ENCODE measurements around the gene PRRC2C.
"Not testable (repeated sequence)": the region's sequence is repeated elsewhere in the genome, so short reads cannot be mapped to it uniquely, and the experiment has no call there.

Gene PRRC2C

GRCh38 chr1:171501305-171502024 is 16.1 kb downstream of the PRRC2C start:
- DNase-seq = no peak

- no peak for DNase-seq
These were observed 21.4 kb downstream of the PRRC2C start for GRCh38 chr1:171506525-171507304.

- DNase-seq = no peak
These were observed 22.1 kb downstream of the PRRC2C start for GRCh38 chr1:171507435-171507834.

- no peak for DNase-seq
These were observed 23.9 kb downstream of the PRRC2C start for GRCh38 chr1:171509191-171509590.

DNA sequence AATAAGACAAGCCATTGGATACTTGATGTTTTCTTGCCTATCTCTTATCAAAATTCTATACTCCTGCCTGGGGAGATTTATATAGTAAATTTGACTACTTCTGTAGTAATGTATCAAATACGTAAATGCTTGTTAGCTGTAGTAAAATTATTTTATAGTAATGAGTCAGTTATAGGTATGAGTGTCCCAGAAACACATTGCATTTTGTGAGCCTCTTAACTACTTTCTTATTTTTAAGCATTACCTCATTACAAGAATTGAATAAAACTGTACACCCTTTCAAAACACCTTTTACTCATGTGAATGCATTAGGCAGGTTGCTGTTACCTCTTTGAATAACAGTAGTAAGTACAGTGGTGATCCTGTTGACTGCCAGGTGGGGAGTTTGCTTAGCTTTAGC is 28.4 kb downstream of the PRRC2C start:
- no peak for DNase-seq

DNA sequence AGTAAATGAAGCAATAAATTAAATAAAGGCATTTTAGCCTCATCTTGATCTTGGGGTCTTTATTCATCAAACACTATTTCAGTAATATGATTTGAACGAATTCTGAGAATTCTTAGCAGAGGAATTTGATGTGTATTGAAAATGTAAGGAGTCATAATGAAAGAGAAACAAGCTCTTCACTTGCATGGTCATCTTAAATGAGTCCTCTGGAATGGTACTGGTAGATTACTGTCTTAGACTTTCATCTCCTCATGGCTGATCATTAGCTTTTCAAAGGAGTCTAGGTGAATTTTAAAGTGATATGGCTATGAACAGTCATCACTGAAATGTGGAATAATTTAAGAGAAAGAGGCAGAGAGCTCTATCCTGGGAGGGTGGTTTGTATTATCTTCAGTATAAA is 30.0 kb downstream of the PRRC2C start:
- no peak for DNase-seq

DNA sequence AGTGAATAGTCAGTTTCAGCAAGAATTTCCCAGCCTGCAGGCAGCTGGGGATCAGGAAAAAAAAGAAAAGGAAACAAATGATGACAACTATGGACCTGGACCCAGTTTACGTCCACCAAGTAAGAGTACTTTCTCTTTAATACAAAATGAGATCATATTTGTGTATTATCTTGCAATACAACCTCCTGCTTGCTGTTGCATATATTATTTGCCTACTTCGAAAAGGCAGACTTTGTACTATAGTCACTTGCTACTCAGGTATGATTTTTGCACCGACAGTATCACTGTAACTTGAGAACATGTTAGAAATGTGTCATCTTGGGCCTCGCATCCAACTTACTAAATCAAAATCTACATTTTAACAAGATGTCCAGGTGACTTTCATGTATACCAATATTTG is 30.4 kb downstream of the PRRC2C start:
- no peak for DNase-seq

DNA sequence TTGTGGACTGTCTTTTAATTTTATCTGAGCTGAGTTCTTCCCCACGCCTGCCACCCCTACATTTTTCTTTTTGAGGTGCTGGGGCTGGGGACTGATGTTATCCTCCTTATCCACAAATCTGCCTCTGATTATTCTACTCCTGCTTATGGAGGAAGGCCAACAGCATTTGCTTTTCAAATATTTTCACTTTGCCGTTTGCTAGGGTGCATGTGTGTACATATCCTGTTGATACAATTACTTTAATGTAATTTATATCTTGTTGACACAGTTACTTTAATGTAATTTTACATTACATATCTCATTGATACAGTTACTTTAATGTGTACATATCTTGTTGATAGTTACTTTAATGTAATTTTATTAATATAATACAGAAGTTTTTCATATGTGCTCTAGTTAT is 36.2 kb downstream of the PRRC2C start:
- no peak for DNase-seq

DNA sequence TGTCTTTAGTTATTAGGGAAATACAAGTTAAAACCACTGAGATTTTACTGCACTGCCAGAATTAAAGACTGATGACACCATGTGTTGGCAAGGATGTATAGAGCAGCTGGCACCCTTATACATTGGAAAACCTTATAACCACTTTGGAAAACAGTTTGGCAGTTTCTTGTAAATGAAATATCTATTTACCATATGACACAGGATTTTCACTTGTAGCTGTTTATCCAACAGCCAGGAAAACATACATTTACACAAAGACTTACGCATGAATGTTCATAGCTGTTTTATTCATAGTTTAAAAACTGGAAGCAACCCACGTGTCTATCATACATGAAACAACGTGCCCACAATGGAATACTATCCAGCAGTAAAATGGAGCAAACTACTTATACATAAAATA is 45.3 kb downstream of the PRRC2C start:
- DNase-seq = no peak

- no peak for DNase-seq
These were observed 47.2 kb downstream of the PRRC2C start for GRCh38 chr1:171532520-171532919.

DNA sequence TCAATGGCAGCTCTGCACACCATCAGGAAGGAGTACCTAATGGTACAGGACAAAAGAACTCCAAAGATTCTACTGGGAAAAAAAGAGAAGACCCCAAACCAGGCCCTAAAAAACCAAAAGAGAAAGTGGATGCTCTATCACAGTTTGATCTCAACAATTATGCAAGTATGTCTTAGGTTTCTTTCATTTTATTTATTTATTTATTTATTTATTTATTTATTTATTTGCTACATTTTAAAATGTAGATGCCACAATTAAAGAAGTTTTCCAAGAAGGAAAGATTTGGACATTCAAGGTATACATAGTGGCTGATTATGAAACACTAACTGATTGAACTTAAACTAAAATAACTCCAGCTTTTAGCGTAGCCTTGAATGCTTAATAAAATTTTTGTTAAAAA is 60.2 kb downstream of the PRRC2C start:
- no peak for DNase-seq

DNA sequence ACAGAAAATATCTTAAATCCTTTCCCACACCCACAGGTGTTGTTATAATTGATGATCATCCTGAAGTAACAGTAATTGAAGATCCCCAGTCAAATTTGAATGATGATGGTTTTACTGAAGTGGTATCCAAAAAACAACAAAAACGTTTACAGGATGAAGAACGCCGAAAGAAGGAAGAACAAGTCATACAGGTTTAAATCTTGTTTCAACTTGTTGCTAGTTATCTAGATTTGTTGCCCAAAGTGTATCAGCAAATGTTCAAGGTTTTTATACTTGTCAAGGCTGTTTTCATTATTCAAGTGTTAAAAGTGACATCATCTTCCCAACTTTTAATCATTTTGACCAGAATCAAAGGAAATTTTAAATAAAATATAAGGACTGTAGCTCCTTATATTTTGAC is 64.7 kb downstream of the PRRC2C start:
- DNase-seq = no peak

GRCh38 chr1:171550598-171551100 is 65.3 kb downstream of the PRRC2C start:
- not testable (repeated sequence) for DNase-seq

DNA sequence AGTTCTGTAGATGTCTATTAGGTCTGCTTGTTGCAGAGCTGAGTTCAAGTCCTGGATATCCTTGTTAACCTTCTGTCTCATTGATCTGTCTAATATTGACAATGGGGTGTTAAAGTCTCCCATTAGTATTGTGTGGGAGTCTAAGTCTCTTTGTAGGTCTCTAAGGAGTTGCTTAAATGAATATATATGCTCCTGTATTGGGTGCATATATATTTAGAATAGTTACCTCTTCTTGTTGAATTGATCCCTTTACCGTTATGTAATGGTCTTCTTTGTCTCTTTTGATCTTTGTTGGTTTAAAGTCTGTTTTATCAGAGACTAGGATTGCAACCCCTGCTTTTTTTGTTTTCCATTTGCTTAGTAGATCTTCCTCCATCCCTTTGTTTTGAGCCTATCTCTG is 68.6 kb downstream of the PRRC2C start:
- DNase-seq = not testable (repeated sequence)

GRCh38 chr1:171563675-171564074 is 78.3 kb downstream of the PRRC2C start:
- no peak for DNase-seq

DNA sequence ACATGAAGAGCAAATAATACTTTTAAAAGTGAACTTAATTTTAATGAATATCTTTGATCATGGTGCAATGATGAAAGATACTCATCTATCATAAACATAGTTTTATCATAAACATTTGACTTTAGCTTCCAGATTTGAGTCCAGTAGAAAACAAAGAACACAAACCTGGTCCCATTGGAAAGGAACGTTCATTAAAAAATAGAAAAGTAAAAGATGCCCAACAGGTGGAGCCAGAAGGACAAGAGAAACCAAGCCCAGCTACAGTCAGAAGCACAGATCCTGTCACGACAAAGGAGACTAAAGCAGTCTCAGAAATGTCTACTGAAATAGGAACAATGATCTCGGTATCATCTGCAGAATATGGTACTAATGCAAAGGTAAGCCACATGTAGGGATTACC is 81.1 kb downstream of the PRRC2C start:
- no peak for DNase-seq

DNA sequence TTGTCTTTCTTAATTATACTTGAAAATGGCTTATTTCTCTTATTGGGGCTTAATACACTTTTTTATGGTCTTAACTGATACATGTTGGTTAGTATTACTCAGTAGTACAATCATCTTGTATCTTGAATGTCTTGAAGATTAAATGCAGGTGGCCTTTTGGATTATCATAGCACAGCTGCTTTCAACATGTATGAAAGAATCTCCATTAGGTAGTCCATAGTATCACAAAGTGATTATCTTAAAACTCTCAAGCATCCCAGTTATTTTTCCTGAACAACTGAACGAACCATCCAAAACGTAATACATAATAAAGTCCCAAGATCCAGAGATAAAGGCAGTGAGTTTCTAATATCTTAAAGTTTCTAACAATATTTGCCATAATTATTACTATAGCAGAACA is 85.0 kb downstream of the PRRC2C start:
- DNase-seq = no peak

- no peak for DNase-seq
These were observed 90.8 kb downstream of the PRRC2C start for GRCh38 chr1:171576144-171576543.

DNA sequence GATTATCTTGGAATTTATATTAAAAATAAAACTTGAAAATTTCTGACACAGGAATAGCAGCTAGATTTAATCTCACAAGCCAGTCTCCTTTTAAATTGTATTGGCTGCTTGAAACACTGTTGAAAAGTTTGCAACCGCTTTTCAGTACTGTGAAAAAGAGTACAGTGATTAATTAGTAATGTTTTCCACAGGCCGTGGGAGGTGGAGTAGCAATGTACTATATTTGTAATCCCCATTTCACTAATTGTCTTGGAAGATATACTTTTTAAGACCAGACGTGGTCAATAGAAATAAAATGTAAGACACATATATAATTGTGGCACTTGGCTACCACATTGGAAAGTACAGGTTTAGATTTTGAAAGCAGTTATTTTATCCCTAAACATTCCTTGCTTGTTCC is 95.9 kb downstream of the PRRC2C start:
- no peak for DNase-seq

GRCh38 chr1:171581766-171582165 is 96.4 kb downstream of the PRRC2C start:
- no peak for DNase-seq

DNA sequence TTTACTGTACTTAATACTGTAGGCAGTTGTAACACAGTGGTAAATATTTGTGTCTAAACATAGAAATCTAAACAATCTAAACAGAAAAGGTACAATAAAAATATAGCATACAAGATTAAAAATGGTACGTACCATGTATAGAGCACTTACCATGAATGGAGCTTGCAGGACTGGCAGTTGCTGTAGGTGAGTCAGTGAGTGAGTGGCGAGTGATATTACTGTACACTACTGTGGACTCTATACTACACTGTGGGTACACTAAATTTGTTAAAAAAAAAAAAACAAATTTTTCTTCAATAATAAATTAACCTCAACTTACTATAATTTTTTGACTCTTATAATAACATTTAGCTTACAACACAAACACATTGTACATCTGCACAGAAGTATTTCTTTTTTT is 97.3 kb downstream of the PRRC2C start:
- no peak for DNase-seq

DNA sequence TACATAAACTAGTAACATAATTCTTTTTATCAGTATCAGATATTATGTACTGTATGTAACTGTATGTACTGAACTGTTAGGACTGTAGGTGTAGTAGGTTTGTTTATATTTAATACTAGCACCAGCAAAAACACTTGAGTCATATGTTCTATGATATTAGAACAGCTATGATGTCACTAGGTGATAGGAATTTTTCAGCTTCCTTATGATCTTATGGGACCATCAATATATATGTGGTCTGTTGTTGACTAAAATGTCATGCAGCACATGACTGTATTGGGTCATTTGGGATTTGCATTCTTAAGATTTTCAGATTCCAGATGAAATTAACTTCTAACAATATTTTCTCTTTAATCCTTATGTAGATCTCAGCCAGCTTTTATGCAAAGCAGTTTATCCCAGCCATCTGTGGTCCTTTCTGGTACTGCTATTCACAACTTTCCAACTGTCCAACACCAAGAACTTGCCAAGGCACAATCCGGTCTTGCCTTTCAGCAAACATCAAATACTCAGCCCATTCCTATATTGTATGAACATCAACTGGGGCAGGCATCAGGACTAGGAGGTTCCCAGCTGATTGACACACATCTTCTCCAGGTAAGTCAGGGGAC is 98.4 kb downstream of the PRRC2C start:
- DNase-seq = no peak

GRCh38 chr1:171585715-171586114 is 100.4 kb downstream of the PRRC2C start:
- DNase-seq = no peak

DNA sequence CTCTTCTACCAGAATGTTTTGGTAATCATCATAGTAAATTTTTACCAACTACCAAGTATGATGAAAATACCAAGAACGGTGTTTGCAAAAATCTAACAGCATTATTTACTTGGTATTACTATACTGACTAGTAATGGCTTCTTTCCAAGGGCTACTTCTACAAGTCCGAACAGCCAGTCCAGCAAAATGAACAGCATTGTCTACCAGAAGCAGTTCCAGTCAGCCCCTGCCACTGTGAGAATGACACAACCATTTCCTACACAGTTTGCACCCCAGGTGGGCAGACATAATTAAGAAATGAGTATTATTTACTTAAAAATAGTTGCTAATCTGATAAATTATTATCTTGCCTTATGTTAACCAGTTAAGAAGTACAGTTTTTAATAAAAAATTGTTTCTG is 102.9 kb downstream of the PRRC2C start:
- DNase-seq = no peak

Data from activated effector memory CD4-positive, alpha-beta T cell treated with anti-CD3 and anti-CD28 coated beads, Interleukin-2, amount 50 U/mL, for 16 hours (primary cell).